HCT116 (cell line): ENCODE results near the gene TEAD1. TPM values are rescaled to one million over a fixed set of nuclear protein-coding genes. Genes with fewer than 3 reads are reported as not detected.

ENCODE experiments used
- ATAC-seq: fragments of 200-7000 bp; cut with Tn5 transposase; 2 replicates; pipeline ENCODE4 v1.9.1; 2020; ENCODE audit warnings: mild to moderate bottlenecking, moderate library complexity
- BruUV-seq: library from RNA; stranded (reverse); fragments of 400-500 nt; replicated peaks from 2 replicates; lab custom pipeline; 2021; lab: Mats Ljungman, UMichigan
- CTCF ChIA-PET: fragments of 300-600 bp; sonication (Branson Sonifier 250); formaldehyde crosslinking; loops from one replicate; lab custom pipeline; 2021; ENCODE audit warnings: antibody characterized with exemption; lab: Charles Lee
- POLR2A ChIA-PET: fragments of 300-600, 350-600 bp; sonication (Branson Sonifier 250); formaldehyde crosslinking; loops from one replicate; lab custom pipeline; 2021; ENCODE audit warnings: antibody characterized with exemption; lab: Charles Lee
- RAD21 ChIA-PET, 2 experiments: fragments of 300-600 bp; sonication (Branson Sonifier 250); formaldehyde crosslinking; loops; one replicate each; lab custom pipeline; 2023; ENCODE audit warnings: low total read pairs in 2 of 2; ENCODE audit not compliant: uncharacterized antibody in 2 of 2, unreplicated experiment in 2 of 2, low non-redundant PET in 1 of 2; lab: Charles Lee
- DNase-seq: peaks from one replicate; pipeline ENCODE4 v3.0.0-alpha.2; 2010; ENCODE audit warnings: low read depth, low spot score
- H2AFZ ChIP-seq: fragments of 200-600 bp; shearing (Covaris generic), sonication (generic); 2 replicates; pipeline ENCODE4 v1.6.1; 2017; ENCODE audit warnings: low read depth, mixed run types, mixed read lengths, antibody characterized with exemption, low read length; ENCODE audit not compliant: poor library complexity, severe bottlenecking
- H3K27ac ChIP-seq: 2 replicates; pipeline ENCODE4 v1.5.1; 2012; ENCODE audit warnings: low read depth, low read length
- H3K27me3 ChIP-seq: fragments of 200-600 bp; sonication (generic); 2 replicates; pipeline ENCODE4 v1.6.1; 2016; ENCODE audit warnings: mixed run types, low read length, mixed read lengths; ENCODE audit not compliant: insufficient read depth
- H3K36me3 ChIP-seq, 2 experiments: fragments of 200-500 bp in 1 of 2; fragments of 200-600 bp in 1 of 2; sonication (Bioruptor generic) in 1 of 2; sonication (generic) in 1 of 2; 2 replicates each; pipeline versions ENCODE4 v1.5.1 to v1.6.1; 2014 to 2016; ENCODE audit warnings: low read length in 2 of 2, inconsistent platforms in 1 of 2, mixed read lengths in 1 of 2, mixed run types in 1 of 2; ENCODE audit not compliant: insufficient read depth in 2 of 2, control insufficient read depth in 1 of 2
- H3K4me1 ChIP-seq, 2 experiments: fragments of 200-600 bp in 1 of 2; sonication (generic) in 1 of 2; 2 replicates each; pipeline versions ENCODE4 v1.5.1 to v1.6.1; 2012 to 2017; ENCODE audit warnings: low read length in 2 of 2, inconsistent platforms in 1 of 2, mild to moderate bottlenecking in 1 of 2, mixed read lengths in 1 of 2, mixed run types in 1 of 2, moderate library complexity in 1 of 2; ENCODE audit not compliant: insufficient read depth in 2 of 2, control insufficient read depth in 1 of 2
- H3K4me2 ChIP-seq: fragments of 200-600 bp; sonication (generic); 2 replicates; pipeline ENCODE4 v1.6.1; 2017; ENCODE audit warnings: mixed run types, low read length, mixed read lengths
- H3K4me3 ChIP-seq, 2 experiments: fragments of 200-600 bp in 1 of 2; sonication (generic) in 1 of 2; replicated peaks in 1 of 2; 2 replicates each; pipeline ENCODE4 v1.5.1; 2011 to 2016; ENCODE audit warnings: low read length in 2 of 2, control low read depth in 1 of 2, low read depth in 1 of 2, mild to moderate bottlenecking in 1 of 2, mixed read lengths in 1 of 2, mixed run types in 1 of 2
- H3K79me2 ChIP-seq: fragments of 200-600 bp; sonication (generic); 2 replicates; pipeline ENCODE4 v1.6.1; 2017; ENCODE audit warnings: mild to moderate bottlenecking, mixed run types, low read length, moderate library complexity, mixed read lengths; ENCODE audit not compliant: insufficient read depth
- H3K9ac ChIP-seq: fragments of 200-600 bp; sonication (generic); 2 replicates; pipeline ENCODE4 v1.6.1; 2016; ENCODE audit warnings: low read length, mixed read lengths
- H3K9me2 ChIP-seq: fragments of 200-600 bp; sonication (generic), shearing (Covaris generic); 2 replicates; pipeline ENCODE4 v1.6.1; 2017; ENCODE audit warnings: mixed run types, mild to moderate bottlenecking, moderate library complexity; ENCODE audit not compliant: insufficient read depth
- H3K9me3 ChIP-seq, 2 experiments: fragments of 200-500 bp in 1 of 2; fragments of 200-600 bp in 1 of 2; sonication (Bioruptor generic) in 1 of 2; sonication (generic) in 1 of 2; 2 replicates each; pipeline ENCODE4 v1.6.1; 2014 to 2017; ENCODE audit warnings: low read length in 2 of 2, mixed read lengths in 2 of 2, inconsistent platforms in 1 of 2, low read depth in 1 of 2, mild to moderate bottlenecking in 1 of 2, mixed run types in 1 of 2, moderate library complexity in 1 of 2; ENCODE audit not compliant: control insufficient read depth in 1 of 2, insufficient read depth in 1 of 2
- H4K20me1 ChIP-seq: fragments of 200-600 bp; sonication (generic), shearing (Covaris generic); 2 replicates; pipeline ENCODE4 v1.6.1; 2017; ENCODE audit warnings: mixed run types, mild to moderate bottlenecking, moderate library complexity; ENCODE audit not compliant: insufficient read depth
- ATF3 ChIP-seq: IDR thresholded peaks from 2 replicates; pipeline ENCODE4 v1.6.1; 2012
- CBX3 ChIP-seq: IDR thresholded peaks from 2 replicates; pipeline ENCODE4 v1.6.1; 2012; ENCODE audit warnings: low read depth
- CEBPB ChIP-seq: IDR thresholded peaks from 2 replicates; pipeline ENCODE4 v1.6.1; 2012; ENCODE audit warnings: low read depth
- ELF1 ChIP-seq: IDR thresholded peaks from 2 replicates; pipeline ENCODE4 v1.6.1; 2012; ENCODE audit warnings: low read depth, borderline replicate concordance
- EZH2 ChIP-seq: fragments of 200-600 bp; sonication (generic); IDR thresholded peaks from 2 replicates; pipeline ENCODE4 v1.6.1; 2017; ENCODE audit warnings: antibody characterized with exemption, mixed run types
- FOSL1 ChIP-seq: IDR thresholded peaks from 2 replicates; pipeline ENCODE4 v1.6.1; 2012; ENCODE audit warnings: low read depth
- MAX ChIP-seq: IDR thresholded peaks from 2 replicates; pipeline ENCODE4 v1.6.1; 2012
- POLR2A ChIP-seq: IDR thresholded peaks from 2 replicates; pipeline ENCODE4 v1.7.0; 2011; ENCODE audit warnings: borderline replicate concordance; ENCODE audit not compliant: insufficient read depth, insufficient read length; ENCODE audit errors: extremely low read depth
- POLR2AphosphoS5 ChIP-seq: IDR thresholded peaks from 2 replicates; pipeline ENCODE4 v1.6.1; 2011; ENCODE audit warnings: mild to moderate bottlenecking, low read depth, low read length, moderate library complexity
- REST ChIP-seq: IDR thresholded peaks from 2 replicates; pipeline ENCODE4 v1.6.1; 2012; ENCODE audit warnings: low read depth
- SIN3A ChIP-seq: IDR thresholded peaks from 2 replicates; pipeline ENCODE4 v1.6.1; 2012; ENCODE audit warnings: low read depth
- SP1 ChIP-seq: IDR thresholded peaks from 2 replicates; pipeline ENCODE4 v1.6.1; 2012; ENCODE audit warnings: low read depth
- SRF ChIP-seq: IDR thresholded peaks from 2 replicates; pipeline ENCODE4 v1.6.1; 2012; ENCODE audit warnings: low read depth
- TCF7L2 ChIP-seq: IDR thresholded peaks from 2 replicates; pipeline ENCODE4 v1.7.0; 2011; ENCODE audit warnings: borderline replicate concordance, inconsistent platforms; ENCODE audit not compliant: insufficient read depth, insufficient read length; ENCODE audit errors: extremely low read depth
- YY1 ChIP-seq: IDR thresholded peaks from 2 replicates; pipeline ENCODE4 v1.6.1; 2011; ENCODE audit warnings: low read length, low read depth, moderate library complexity, mild to moderate bottlenecking; ENCODE audit not compliant: insufficient replicate concordance; ENCODE audit errors: extremely low read depth
- ZBTB33 ChIP-seq: IDR thresholded peaks from 2 replicates; pipeline ENCODE4 v1.6.1; 2011; ENCODE audit warnings: mild to moderate bottlenecking, low read length, moderate library complexity; ENCODE audit not compliant: insufficient replicate concordance; ENCODE audit errors: extremely low read depth
- ZFX ChIP-seq: fragments of 450-650 bp; IDR thresholded peaks from 2 replicates; pipeline ENCODE4 v1.6.1; 2017
- ZNF274 ChIP-seq: fragments of 200-500 bp; sonication (Bioruptor generic); IDR thresholded peaks from 2 replicates; pipeline ENCODE4 v1.6.1; 2014; ENCODE audit warnings: mild to moderate bottlenecking, low read depth, low read length, inconsistent platforms
- intact Hi-C: fragments of 100-400 bp; cut with micrococcal nuclease; formaldehyde crosslinking; loops from 2 replicates; pipeline ENCODE4 v1.10.0; 2022
- total RNA-seq: library from RNA; stranded (reverse); gene quantifications from one replicate; pipeline ENCODE4 v1.2.1, GENCODE V29; 2021; ENCODE audit not compliant: unreplicated experiment

Gene TEAD1
- total RNA-seq, 1 experiment from 2014 or later, result 103 TPM

- DNase-seq, result no peak
- Histone ChIP-seq H3K4me1 (peaks cover 17 to 26% of the 10 kb centered on the region in 2 experiments), H3K9me2 (peaks cover 6% of the 10 kb centered on the region; the same call in 1 of the 2 replicates), H3K36me3 (no peaks in the 10 kb centered on the region), H3K4me2 (no peak overlapping the region), H3K4me3 (no peak overlapping the region), H3K9me3 (no peaks in the 10 kb centered on the region), H2AFZ (no peak overlapping the region), H3K79me2 (peaks cover 48% of the 10 kb centered on the region), H4K20me1 (no peaks in the 10 kb centered on the region), H3K9ac (no peak overlapping the region), H3K27me3 (no peaks in the 10 kb centered on the region), H3K27ac (no peak overlapping the region)
- ChIA-PET RAD21 (no interaction called here), CTCF (no interaction called here), POLR2A (no interaction called here)
- no peak for ATAC-seq
- BruUV-seq, result no TSS peak
- intact Hi-C loops, result no loop called here
- TF ChIP-seq TCF7L2 (no peak), ATF3 (no peak), SP1 (no peak), REST (no peak), ELF1 (no peak), POLR2A (no peak), ZBTB33 (no peak), CEBPB (no peak), FOSL1 (no peak), EZH2 (no peak), MAX (no peak), CBX3 (no peak), YY1 (no peak), ZNF274 (no peak), POLR2AphosphoS5 (no peak), SRF (no peak), SIN3A (no peak), ZFX (no peak)
- TF ChIP-seq, all 23 proteins: peak for 0
These were observed 172.8 kb downstream of the TEAD1 start for GRCh38 chr11:12846786-12847615.
